ENCODE measurements around the gene EFCAB14. TPM values are rescaled to one million over a fixed set of nuclear protein-coding genes. Genes with fewer than 3 reads are reported as not detected.

The EFCAB14 gene
- total and polyA plus RNA-seq, 2 donors (not counting 3 experiments of a cell fraction or from before 2014, with no cell fraction given): 30.0 to 81.7 TPM

DNA sequence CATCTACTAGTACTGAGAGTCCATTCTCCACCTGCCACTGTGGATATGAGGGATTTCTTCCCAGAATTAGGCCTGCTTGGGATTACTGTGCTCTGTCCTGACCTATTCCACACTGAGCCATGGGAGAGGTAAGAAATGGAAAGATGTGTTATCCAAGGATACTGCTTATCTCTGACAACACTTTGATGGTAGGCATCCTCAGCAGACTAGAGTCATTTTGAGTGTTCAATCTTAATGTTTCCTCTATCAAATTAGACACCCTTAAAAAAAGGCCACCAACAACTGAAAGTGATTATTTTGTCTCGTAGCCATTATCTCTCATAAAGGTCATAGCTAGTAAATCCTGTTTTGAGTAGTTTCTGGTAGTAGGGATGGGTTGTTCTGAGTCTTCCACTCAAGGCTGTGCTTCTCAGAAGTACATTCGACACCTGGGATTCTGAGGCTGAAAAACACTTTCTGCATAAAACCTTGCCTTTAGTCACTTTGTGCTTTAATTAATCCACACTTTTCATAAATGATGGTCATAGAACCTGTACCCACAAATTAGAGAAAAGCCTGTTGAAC, 59.5 kb downstream of the EFCAB14 start:
- Histone ChIP-seq H3K4me1 (ENCODE audit: control insufficient read depth, extremely low read depth, insufficient read depth, low read length) (no peaks in the 10 kb centered on the region), H3K9me3 (replicated peaks; ENCODE audit: control insufficient read depth, insufficient read depth, low read length) (no peaks in the 10 kb centered on the region), H3K36me3 (ENCODE audit: control insufficient read depth in 2 of 2, extremely low read depth in 1 of 2, insufficient read depth in 2 of 2, low read length in 2 of 2) (peaks cover 3 to 5% of the 10 kb centered on the region in 2 experiments), H3K4me3 (replicated peaks in 1 of 3; ENCODE audit: insufficient read depth in 1 of 3, low read depth in 1 of 3, low read length in 3 of 3) (no peak overlapping the region), H2AFZ (ENCODE audit: low read depth, low read length) (no peak overlapping the region), H3K27me3 (ENCODE audit: control insufficient read depth in 2 of 2, insufficient read depth in 2 of 2, low read length in 2 of 2) (no peaks in the 10 kb centered on the region), H4K20me1 (replicated peaks; ENCODE audit: control insufficient read depth, extremely low read depth, insufficient read depth, low read length) (no peaks in the 10 kb centered on the region), H3K9ac (replicated peaks; ENCODE audit: extremely low read depth, insufficient read depth, low read length) (no peak overlapping the region), H3K9me1 (replicated peaks; ENCODE audit: control insufficient read depth, extremely low read depth, insufficient read depth, low read length) (no peaks in the 10 kb centered on the region), H3K4me2 (ENCODE audit: insufficient read depth, low read length) (no peak overlapping the region), H3K79me2 (ENCODE audit: control insufficient read depth, insufficient read depth, low read length) (no peaks in the 10 kb centered on the region), H3K27ac (ENCODE audit: insufficient read depth, low read depth, low read length) (no peak overlapping the region)
- ChIA-PET CTCF (no interaction called here), POLR2A (no interaction called here)
- dilution Hi-C loops (cut with MboI; ENCODE audit: extremely low pct_ligation_motif_present, low sequenced_read_pairs) (no loop called here), intact Hi-C loops (cut with micrococcal nuclease) (no loop called here)
- DNase-seq (ENCODE audit: low read depth, low spot score) (no peak), FAIRE-seq (no peak)
- TF ChIP-seq EZH2 (IDR thresholded peaks at IDR 0.05; ENCODE audit: borderline replicate concordance, low read depth, low read length, severe bottlenecking) (no peak), MYC (IDR thresholded peaks at IDR 0.05; ENCODE audit: low read depth, low read length) (no peak), FOS (IDR thresholded peaks at IDR 0.05; ENCODE audit: borderline replicate concordance, insufficient read depth, low read length) (no peak), GATA2 (IDR thresholded peaks at IDR 0.05; ENCODE audit: insufficient read depth, insufficient read length, low read depth, low read length) (no peak), POLR2A (IDR thresholded peaks at IDR 0.05; ENCODE audit: low read depth, low read length) (no peak), POLR2AphosphoS5 (IDR thresholded peaks at IDR 0.05; ENCODE audit: insufficient read depth, low read depth, low read length) (no peak), JUN (IDR thresholded peaks at IDR 0.05; ENCODE audit: borderline replicate concordance, insufficient read depth, insufficient read length, low read depth) (no peak)
- TF ChIP-seq, protein P1, sequence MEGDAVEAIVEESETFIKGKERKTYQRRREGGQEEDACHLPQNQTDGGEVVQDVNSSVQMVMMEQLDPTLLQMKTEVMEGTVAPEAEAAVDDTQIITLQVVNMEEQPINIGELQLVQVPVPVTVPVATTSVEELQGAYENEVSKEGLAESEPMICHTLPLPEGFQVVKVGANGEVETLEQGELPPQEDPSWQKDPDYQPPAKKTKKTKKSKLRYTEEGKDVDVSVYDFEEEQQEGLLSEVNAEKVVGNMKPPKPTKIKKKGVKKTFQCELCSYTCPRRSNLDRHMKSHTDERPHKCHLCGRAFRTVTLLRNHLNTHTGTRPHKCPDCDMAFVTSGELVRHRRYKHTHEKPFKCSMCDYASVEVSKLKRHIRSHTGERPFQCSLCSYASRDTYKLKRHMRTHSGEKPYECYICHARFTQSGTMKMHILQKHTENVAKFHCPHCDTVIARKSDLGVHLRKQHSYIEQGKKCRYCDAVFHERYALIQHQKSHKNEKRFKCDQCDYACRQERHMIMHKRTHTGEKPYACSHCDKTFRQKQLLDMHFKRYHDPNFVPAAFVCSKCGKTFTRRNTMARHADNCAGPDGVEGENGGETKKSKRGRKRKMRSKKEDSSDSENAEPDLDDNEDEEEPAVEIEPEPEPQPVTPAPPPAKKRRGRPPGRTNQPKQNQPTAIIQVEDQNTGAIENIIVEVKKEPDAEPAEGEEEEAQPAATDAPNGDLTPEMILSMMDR (IDR thresholded peaks at IDR 0.05; ENCODE audit: extremely low read depth in 1 of 2, insufficient read depth in 1 of 2, low read depth in 1 of 2, low read length in 2 of 2): no peak
- TF ChIP-seq, protein P2, sequence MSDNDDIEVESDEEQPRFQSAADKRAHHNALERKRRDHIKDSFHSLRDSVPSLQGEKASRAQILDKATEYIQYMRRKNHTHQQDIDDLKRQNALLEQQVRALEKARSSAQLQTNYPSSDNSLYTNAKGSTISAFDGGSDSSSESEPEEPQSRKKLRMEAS (IDR thresholded peaks at IDR 0.05; ENCODE audit: insufficient read depth, insufficient read length): no peak
- no TSS peak for BruUV-seq (replicated peaks)

Data from endothelial cell of umbilical vein (primary cell).